ENCODE results near the gene FJX1. TPM values are rescaled to one million over a fixed set of nuclear protein-coding genes. Genes with fewer than 3 reads are reported as not detected.

The FJX1 gene
- total RNA-seq, 2 donors from 2014 or later: 11.7 to 17.4 TPM

Other genes with a start within 250 kb of the FJX1 start
- 10 to 100 TPM in 1 of 2 donors, 1 to 10 TPM in 1; 7.1 to 13.5 TPM for gene SLC1A2, start 198.9 kb upstream of the FJX1 start, total RNA-seq
- 10 to 100 TPM; 55.3 to 79.0 TPM for gene PAMR1, start 92.8 kb upstream of the FJX1 start, total RNA-seq
- 10 to 100 TPM; 48.5 to 63.8 TPM for gene TRIM44, start 44.3 kb downstream of the FJX1 start, total RNA-seq